HG03064 (cell line): ENCODE measurements around the gene RHNO1.
"Not testable (repeated sequence)": the region's sequence is repeated elsewhere in the genome, so short reads cannot be mapped to it uniquely, and the experiment has no call there.

Experiments used
- ATAC-seq: cut with Tn5 transposase; IDR thresholded peaks from one replicate; pipeline ENCODE4 v1.9.1; 2021; ENCODE audit warnings: low read depth; ENCODE audit not compliant: unreplicated experiment

RHNO1 gene

DNA sequence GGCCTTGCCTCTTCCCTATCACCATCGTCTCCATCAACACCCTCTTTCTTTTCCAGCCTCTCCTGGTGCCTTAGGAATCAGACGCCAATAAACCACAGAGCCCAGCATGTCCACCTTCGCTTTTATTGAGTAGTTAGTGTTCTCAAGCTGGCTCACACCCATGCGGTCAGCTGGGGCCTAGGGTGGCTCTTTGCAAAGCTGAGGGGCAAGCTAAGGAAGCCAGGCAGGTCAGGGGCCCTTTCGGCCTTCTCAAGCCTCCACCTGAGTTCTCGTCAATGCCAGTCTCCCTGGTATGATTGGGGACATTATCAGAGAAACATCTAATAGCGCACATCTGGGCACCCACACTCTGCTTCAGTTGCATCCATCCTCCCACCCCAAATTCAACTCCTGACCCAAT lies 19.4 kb upstream of the RHNO1 start:
- ATAC-seq, result no peak

DNA sequence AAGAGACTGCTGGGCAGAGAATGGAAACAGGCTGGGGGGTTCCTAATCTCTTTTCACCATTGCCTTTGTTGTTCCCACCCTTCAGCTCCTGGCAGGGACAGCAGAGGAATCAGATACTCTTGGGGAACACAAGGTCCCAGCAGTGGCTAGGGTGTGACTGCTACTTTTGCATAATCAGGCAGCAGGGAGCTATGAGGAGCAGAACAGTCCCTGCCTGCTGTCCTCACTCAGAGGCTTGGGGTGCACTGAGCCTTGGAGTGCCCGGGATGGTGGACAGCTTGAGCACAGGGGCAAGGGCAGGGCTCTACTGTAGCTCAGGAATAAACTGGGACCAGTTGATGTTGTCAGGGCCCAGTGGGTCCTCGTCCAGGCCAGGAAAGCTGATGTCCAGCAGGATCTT lies 18.7 kb upstream of the RHNO1 start:
- ATAC-seq, result no peak

DNA sequence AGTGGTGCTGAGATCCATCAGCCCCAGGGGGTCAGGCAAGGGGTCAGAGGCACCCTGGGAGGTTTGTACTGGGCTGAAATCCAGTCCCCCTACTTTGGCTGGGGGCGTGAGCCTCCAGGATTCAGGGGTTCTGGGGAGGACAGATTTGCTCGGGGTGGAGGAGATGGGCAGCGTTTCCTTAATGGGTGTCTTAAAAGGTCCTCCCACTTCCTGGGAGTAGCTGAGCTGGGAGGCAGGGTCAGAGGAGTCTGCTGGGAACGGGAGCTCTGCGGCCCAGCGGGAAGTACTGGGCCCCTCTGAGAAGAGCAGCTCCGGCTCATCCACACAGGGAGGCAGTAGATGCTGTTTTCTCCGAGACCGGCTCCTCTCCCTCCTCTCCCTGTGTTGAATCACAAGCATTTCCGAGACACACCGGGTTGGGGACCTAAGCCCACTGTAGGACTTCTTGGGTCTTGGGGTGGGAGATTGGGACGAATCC lies 18.0 kb upstream of the RHNO1 start:
- ATAC-seq, result no peak

DNA sequence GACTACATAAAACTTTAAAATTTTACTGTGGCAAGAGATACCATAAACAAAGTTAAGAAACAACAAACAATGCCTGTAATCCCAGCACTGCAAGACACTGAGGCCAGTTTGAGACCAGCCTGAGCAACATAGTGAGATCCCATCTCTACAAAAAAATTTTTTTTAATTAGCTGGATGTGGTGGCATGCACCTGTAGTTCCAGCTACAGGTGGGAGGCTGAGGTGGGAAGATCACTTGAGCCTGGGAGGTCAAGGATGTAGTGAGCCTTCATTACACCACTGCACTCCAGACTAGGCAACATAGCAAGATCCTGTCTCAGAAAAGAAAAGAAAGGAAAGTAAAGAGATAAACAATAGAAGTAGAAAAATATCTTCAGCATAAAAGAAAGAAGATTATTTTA lies 16.9 kb upstream of the RHNO1 start:
- no peak for ATAC-seq

DNA sequence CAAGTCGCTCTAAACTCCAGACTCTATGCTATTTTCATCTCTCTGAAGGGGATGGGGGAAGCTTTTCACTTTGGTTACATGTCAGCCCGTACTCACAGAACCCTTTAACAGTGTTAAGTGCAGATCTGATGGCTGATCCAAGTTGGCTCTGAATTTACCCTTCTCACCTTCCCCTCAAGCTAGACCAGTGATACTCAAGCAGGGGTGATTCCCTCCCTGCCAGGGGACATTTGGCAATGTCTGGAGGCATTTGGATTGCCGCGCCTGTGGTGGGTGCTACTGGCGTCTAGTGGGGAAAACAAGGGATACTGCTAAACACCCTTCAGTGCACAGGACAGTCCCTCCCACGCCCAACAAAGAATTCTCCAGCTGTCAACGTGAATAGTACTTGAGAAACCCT lies 14.1 kb upstream of the RHNO1 start:
- no peak for ATAC-seq

DNA sequence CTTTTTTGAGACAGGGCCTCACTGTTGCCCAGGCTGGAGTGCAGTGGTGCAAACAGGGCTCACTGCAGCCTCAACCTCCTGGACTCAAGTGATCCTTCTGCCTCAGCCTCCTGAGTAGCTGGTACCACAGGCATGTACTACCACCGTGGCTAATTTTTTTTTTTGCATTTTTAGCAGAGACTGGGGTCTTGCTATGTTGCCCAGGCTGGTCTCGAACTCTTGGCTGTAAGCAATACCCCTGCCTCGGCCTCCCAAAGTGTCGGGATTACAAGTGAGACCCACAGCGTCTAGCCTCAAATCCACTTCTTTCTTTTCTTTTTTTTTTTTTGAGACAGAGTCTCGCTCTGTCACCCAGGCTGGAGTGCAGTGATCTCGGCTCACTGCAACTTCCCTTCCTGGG lies 13.6 kb upstream of the RHNO1 start:
- ATAC-seq, result not testable (repeated sequence)

DNA sequence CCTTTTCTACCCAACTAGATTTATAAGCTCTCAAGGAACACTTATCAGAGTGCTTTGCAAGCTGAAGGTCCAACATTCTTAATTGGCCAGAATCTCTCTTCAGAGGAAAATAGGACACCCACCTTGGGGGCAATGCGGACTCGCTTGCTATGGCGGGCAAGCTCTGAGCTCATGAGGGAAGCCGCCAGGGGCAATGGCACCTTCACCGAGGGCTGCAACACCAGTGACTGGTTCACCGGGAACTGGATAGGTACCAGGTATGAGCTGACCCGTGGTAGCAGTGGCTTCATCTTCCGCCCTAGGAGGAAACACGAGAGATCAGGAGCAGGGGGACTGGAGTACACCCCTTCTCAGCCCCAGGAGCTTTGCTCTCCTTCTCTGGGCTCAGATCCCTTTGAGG lies 12.8 kb upstream of the RHNO1 start:
- no peak for ATAC-seq

DNA sequence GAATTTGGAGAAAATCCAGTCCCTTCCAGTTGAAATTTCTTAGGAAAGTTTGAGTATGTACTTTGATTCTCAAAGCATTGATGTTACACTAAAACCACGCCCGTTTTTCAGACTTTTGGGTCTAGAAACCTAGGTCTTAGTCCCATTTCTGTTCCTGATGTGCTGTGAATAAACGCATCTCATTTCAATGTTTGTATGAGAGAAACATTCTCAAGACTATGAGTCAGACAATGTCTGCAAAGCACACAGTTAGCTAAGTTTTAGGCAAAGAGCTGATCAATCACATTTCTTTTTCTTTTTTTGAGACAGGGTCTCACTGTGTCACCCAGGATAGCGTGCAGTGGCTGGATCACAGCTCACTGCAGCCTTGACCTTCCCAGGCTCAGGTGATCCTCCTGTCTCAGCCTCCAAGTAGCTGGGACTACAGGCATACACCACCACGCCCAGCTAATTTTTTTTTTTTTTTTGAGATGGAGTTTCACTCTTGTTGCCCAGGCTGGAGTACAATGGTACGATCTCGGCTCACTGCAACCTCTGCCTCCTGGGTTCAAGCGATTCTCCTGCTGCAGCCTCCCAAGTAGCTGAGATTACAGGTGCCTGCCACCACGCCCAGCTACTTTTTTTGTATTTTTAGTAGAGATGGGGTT lies 7.9 kb upstream of the RHNO1 start:
- not testable (repeated sequence) for ATAC-seq

DNA sequence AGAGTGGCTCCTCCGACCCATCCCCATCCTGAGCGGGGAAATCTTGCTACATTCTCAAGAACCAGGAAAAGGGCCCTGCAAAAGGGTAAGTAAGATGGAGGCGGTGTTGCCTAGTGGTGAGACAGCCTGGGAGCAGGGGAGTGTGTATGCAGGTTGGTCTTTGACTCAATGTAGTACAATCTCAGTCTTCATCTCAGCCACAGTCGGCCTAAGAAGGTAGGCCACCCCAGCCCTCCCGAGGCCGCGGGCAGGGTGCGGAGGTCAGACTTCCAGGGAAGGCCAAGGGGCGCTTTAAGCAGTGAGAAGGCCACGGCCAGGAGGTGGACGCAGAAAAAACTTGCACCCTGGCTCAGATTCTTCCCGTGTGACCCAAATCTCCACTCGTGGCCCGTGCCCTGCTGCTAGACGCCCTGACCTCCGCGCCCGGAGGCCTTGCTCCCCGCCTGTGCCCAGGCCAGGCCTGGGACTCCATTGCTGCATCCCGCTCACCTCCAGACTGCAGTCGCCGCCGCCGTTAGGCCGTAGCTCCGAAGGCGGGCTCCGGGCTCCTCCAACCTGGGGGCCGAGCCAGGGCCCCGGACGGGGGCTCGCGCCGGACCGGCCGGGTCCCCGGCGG lies 484 bp upstream of the RHNO1 start:
- peak; percentile 44 for ATAC-seq

DNA sequence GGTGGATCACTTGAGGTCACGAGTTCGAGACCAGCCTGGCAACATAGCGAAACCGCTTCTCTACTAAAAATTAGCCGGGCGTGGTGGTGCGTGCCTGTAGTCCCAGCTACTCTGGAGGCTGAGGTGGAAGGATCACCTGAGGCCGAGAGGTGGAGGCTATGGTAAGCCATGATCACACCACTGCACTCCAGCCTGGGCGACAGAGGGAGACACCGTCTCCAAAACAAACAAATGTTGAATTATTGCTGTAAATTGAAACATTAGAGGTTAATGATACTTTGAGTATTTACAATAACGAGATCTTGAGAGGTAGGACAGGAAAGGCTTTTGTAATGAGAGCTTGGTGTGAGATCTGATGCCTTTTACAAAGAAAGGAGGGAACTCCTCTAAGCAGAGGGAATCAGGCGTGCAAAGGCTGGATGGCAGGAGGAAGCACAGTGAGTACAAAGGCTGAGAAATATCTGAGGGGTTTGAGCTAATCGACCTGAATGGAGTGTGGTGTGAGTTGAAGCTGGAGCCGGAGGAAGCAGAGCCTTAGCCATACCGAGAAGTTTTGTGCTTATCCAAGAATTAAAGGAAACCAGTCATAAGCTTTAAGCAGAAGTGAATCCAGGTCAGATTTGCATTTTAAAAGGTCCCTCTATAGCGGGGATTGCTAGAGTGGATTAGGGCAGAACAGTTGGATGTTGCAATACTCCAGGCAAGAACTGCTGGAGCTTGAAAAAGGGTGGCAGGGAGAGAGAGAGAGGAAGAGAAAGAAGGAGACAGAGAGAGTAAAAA lies 1.1 kb downstream of the RHNO1 start:
- ATAC-seq, result no peak

DNA sequence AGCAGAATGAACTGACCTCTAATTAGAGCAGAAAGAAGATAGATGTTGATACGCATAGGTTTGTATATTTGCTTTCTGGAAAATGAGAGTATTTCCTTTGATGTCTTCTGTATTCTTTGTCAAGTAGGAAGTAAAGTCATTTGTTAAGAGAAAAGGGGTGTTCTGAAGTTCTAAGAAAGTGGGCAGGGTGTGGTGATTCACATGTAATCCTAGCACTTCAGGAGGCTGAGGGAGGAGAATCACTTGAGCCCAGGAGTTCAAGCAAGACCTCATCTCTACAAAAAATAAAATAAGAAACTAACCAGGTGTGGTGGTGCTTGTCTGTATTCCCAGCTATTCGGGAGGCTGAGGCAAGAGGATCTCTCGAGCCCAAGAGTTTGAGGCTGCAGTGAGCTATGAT lies 2.8 kb downstream of the RHNO1 start:
- no peak for ATAC-seq

DNA sequence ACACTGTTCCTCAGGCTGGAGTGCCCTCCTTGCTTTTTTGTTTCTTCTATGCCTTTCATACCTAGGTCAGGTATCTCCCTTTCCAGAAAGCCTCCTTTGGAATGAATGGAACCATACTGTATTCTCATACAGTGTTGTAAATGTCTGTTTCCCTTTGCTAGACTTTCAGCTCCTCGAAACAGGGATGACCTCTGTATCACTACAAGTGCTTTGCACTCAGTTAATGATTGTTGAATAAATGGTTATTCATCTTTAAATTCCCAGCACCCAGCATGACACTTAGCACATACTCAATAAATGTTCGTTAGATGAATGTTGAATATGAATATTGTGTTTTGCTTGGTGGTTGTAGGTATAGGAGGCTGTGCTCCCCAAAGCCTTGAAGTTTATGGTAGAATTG lies 7.8 kb downstream of the RHNO1 start:
- ATAC-seq, result no peak

DNA sequence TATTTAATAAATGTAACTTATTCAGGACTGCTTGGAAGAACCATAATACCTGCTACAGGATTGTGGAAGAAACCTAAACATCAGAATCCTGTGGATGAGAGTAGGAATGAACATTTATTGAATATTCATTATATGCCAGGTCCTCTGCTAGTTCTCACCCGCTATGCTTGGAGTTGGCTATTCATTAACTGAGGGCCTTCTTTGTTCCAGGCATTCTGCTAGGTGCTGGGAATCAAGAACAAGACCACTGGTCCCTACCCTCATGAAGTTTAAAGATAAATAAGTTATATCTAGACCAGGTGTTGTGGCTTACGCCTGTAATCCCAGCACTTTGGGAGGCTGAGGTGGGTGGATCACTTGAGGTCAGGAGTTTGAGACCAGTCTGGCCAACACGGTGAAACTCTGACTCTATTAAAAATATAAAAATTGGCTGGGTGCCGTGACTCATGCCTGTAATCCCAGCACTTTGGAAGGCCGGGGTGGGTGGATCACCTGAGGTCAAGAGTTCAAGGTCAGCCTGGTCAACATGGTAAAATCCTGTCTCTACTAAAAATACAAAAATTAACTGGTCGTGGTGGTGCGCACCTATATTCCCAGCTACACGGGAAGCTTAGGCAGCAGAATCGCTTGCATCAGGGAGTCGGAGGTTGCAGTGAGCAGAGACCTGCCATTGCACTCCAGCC lies 9.9 kb downstream of the RHNO1 start:
- ATAC-seq, result no peak

DNA sequence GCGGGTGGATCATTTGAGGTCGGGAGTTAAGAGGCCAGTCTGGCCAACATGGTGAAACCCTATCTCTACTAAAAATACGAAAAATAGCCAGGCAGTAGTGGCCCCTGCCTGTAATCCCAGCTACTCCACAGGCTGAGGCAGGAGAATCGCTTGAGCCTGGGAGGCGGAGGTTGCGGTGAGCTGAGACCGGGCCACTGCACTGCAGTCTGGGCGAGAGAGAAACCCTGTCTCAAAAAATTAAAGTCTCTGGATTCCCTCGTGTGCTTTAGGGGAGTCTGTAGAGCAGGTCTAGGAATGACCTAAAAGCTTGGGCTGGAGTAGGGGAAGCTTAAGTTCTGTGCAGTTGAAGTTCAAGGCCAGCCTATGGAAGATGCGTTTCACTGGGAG lies 13.0 kb downstream of the RHNO1 start:
- no peak for ATAC-seq

DNA sequence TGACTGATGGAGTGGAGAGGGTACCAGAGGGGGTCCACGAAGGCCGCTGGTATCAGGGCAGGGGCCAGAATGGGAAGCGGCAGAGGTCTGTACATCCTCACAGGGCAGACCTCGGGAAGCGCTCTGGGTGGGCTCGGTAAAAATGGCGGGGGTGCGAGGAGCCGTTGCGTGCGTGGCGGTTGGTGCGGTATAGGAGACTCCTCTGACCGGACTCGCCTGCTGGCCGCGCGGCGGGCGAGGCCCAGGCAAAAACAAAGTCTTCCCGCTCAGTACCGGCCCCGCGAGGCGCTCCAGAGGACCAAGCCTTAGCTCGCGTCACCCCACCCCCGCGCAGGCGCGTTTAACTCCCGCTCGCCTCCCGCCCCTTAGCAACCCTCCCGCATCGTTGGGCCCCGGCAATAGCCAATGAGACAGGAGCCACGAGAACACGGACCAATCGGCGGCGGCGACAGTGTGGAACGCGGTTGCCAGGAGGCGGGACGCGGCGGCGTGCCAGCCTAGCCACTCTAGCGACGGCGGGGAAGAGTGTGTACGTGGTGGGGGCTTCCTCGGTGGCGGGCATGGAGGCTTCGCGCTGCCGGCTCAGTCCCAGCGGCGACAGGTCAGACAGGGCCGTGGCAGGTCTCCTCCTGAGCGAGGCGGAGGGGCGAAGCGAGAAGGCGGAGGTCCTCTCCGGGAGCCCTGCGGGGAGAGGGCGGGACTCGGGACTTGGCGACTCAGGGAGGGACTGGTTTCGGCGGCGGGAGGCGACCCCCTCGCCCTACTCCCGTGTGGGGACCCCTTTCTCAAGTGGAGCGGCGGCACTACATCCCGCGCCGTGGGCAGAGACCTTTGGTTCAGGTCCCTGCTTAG lies 13.6 kb downstream of the RHNO1 start, which contains the start of gene TULP3:
TSS of gene TULP3 (plus strand) at position 504 of the 852 bp plus-strand sequence. CDS start at position 561, 57 bp downstream.
- peak; percentile 95 for ATAC-seq

DNA sequence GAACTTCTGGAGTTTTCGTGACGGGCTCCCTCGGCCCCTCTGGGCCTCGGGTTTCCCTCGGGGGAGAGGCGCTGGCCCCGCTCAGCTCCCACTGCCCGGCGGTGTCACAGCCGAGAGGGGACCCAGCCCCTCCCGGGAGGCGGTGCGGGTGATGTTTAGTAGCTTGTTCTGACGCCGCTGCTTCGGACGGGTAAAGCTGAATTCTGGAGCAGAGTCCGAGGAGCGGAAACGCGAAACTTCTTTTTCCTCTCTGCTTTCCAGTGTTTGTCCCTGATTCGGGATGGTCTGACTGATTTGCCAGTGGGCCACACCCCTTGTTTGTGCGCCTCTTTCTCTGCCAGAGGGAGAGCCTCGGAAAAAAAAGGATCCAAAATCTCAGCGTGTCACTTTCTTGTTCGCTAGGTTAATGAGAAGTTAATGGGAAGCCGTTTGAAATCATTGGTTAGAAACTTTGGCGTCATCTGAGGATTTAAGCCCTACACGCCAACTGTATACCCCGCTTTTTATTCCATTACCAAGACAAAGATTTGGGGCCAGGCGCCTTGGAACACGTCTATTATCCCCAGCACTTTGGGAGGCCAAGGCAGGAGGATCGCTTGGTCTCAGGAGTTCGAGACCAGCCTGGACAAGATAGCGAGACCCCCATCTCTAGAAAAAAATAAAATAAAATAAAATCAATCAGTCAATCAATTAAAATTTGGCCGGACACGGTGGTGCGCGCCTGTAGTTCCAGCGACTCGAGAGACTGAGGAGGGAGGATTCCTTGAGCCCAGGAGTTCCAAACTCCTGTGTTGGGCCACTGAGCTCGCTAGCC lies 14.4 kb downstream of the RHNO1 start:
- peak; percentile 14 for ATAC-seq

DNA sequence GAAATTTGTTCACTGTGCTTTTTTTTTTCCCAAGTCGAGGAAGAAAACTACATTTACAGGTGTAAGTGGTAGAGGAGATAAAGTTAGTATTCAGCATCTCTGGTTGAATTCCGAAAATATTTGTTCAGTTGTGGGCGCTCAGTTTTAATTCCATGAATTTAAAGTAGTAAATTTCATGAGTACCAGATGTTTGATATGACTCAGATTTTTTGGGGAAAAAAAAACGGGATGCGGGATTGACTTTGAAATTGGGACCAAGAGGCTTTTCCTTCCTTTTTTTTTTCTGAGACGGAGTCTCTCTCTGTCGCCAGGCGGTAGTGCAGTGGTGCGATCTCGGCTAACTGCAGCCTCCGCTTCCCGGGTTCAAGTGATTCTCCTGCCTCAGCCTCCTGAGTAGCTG lies 15.2 kb downstream of the RHNO1 start:
- ATAC-seq, result no peak

DNA sequence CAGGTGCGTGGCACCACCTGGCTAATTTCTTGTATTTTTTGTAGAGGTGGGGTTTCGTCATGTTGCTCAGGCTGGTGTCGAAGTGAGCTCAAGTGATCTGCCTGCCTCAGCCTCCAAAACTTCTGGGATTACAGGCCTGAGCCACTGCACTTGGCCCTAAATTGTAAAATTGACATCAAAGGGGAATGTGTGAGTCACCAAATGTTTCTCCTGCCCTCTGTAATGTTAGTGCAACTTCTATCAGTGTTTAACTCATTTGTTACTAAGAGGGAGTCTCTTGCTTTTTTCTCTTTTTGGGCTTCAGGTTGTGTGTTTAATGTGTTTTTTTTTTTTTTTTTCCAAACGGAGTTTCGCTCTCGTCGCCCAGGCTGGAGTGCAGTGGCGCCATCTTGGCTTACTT lies 16.0 kb downstream of the RHNO1 start:
- no peak for ATAC-seq

DNA sequence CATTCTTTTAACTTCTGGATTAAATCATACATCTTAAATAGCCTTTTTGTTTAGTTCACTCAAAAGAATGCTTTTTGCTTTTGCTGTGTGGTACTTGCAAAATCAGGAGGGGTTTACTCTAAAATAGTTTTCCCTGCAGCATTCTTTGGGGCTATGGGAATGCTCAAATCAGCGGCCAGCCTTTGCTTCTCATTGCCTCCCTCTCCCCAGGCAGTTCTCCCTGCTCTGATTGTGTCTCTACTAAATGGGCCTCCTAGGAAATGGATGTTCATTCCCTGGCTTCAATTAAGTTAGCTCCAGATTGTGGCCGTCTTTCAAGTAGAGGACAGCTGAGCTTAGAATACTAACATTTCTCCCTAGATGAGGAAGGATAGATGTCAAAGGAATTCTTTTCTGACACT lies 18.0 kb downstream of the RHNO1 start:
- ATAC-seq, result no peak
